ENCODE data around the gene PHKB. TPM values are rescaled to one million over a fixed set of nuclear protein-coding genes. Genes with fewer than 3 reads are reported as not detected.

The PHKB gene
- total and polyA plus RNA-seq, 2 of the 8 experiments (the other 6 are each of a cell fraction or from before 2014, with no cell fraction given): 18.6 to 38.3 TPM

- TF ChIP-seq PHF8 (conservative IDR thresholded peaks at IDR 0.05; ENCODE audit: low read depth, low read length): no peak
- TF ChIP-seq YY1 (IDR thresholded peaks at IDR 0.05; ENCODE audit: low read depth, low read length): no peak
- TF ChIP-seq JUND (IDR thresholded peaks at IDR 0.05; ENCODE audit: low read length): no peak
- TF ChIP-seq SP4 (IDR thresholded peaks at IDR 0.05; ENCODE audit: low read length): no peak
- TF ChIP-seq USF2 (IDR thresholded peaks at IDR 0.05; ENCODE audit: low read length): no peak
These were observed 273.1 kb downstream of the PHKB start (continued) for GRCh38 chr16:47734081-47734857.

All from H1 (cell line).